ENCODE measurements around the gene DEF6. TPM values are rescaled to one million over a fixed set of nuclear protein-coding genes. Genes with fewer than 3 reads are reported as not detected.
"Not testable (repeated sequence)": the region's sequence is repeated elsewhere in the genome, so short reads cannot be mapped to it uniquely, and the experiment has no call there.

DEF6 gene
- total and polyA plus RNA-seq, 2 of the 13 experiments (the other 11 are each of a cell fraction or from before 2014, with no cell fraction given): 5.2 to 10.0 TPM

DNA sequence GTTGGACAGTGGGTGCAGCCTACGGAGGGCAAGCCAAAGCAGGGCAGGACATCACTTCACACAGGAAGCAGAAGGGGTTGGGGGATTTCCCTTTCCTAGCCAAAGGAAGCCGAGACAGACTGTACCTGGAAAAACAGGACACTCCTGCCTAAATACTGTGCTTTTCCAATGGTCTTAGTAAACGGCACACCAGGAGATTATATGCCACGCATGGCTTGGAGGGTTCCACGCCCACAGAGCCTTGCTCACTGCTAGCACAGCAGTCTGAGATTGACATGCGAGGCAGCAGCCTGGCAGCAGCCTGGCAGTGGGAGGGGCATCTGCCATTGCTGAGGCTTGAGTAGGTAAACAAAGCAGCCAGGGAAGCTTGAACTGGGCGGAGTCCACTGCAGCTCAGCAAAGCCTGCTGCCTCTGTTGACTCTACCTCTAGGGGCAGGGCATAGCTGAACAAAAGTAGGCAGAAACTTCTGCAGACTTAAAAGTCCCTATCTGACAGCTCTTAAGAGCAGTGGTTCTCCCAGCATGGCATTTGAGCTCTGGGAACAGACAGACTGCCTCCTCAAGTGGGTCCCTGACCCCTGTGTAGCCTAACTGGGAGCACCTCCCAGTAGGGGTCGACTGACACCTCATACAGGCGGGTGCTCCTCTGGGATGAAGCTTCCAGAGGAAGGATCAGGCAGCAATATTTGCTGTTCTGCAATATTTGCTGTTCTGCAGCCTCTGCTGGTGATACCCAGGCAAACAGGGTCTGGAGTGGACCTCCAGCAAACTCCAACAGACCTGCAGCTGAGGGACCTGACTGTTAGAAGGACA is 34.7 kb downstream of the DEF6 start (continued):
- TF ChIP-seq FOXA1 (IDR thresholded peaks at IDR 0.05): peak; percentile 66
- peak; percentile 99 for TF ChIP-seq FOXA1 (CRISPR knock-in tag; IDR thresholded peaks at IDR 0.05)
- TF ChIP-seq, protein P1, sequence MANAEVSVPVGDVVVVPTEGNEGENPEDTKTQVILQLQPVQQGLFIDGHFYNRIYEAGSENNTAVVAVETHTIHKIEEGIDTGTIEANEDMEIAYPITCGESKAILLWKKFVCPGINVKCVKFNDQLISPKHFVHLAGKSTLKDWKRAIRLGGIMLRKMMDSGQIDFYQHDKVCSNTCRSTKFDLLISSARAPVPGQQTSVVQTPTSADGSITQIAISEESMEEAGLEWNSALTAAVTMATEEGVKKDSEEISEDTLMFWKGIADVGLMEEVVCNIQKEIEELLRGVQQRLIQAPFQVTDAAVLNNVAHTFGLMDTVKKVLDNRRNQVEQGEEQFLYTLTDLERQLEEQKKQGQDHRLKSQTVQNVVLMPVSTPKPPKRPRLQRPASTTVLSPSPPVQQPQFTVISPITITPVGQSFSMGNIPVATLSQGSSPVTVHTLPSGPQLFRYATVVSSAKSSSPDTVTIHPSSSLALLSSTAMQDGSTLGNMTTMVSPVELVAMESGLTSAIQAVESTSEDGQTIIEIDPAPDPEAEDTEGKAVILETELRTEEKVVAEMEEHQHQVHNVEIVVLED (CRISPR knock-in tag; IDR thresholded peaks at IDR 0.05; ENCODE audit: borderline replicate concordance): peak; percentile 25; the same call in 1 of the 2 replicates
- TF ChIP-seq, protein P2, sequence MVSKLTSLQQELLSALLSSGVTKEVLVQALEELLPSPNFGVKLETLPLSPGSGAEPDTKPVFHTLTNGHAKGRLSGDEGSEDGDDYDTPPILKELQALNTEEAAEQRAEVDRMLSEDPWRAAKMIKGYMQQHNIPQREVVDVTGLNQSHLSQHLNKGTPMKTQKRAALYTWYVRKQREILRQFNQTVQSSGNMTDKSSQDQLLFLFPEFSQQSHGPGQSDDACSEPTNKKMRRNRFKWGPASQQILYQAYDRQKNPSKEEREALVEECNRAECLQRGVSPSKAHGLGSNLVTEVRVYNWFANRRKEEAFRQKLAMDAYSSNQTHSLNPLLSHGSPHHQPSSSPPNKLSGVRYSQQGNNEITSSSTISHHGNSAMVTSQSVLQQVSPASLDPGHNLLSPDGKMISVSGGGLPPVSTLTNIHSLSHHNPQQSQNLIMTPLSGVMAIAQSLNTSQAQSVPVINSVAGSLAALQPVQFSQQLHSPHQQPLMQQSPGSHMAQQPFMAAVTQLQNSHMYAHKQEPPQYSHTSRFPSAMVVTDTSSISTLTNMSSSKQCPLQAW (CRISPR knock-in tag; IDR thresholded peaks at IDR 0.05): peak; percentile 50; the same call in 1 of the 2 replicates
- TF ChIP-seq SPEN (CRISPR knock-in tag; IDR thresholded peaks at IDR 0.05; ENCODE audit: low read depth): peak; percentile 26; the same call in 1 of the 2 replicates
- TF ChIP-seq ZNF761 (CRISPR knock-in tag; conservative IDR thresholded peaks at IDR 0.05): peak; percentile 66; the same call in 1 of the 2 replicates
- peak; percentile 77 for TF ChIP-seq YY1 (IDR thresholded peaks at IDR 0.05; ENCODE audit: insufficient read depth, insufficient replicate concordance, low read depth, low read length)
- TF ChIP-seq SOX6, SP1 (IDR thresholded peaks at IDR 0.05): not testable (repeated sequence)
- peak; percentile 76 for TF ChIP-seq SOX6 (CRISPR knock-in tag; IDR thresholded peaks at IDR 0.05)
- TF ChIP-seq ZBTB7B (CRISPR knock-in tag; IDR thresholded peaks at IDR 0.05): peak; percentile 60; the same call in 1 of the 2 replicates
- TF ChIP-seq ZNF614 (CRISPR knock-in tag; IDR thresholded peaks at IDR 0.05; ENCODE audit: borderline replicate concordance): peak; percentile 80; the same call in 1 of the 2 replicates
- 0 out of 2 replicates have a peak, but pooled peaks have one; percentile 28 for TF ChIP-seq ZSCAN21 (CRISPR knock-in tag; IDR thresholded peaks at IDR 0.05; ENCODE audit: borderline replicate concordance)
- 0 out of 2 replicates have a peak, but pooled peaks have one; percentile 40 for TF ChIP-seq ZSCAN9 (CRISPR knock-in tag; IDR thresholded peaks at IDR 0.05; ENCODE audit: borderline replicate concordance)
- TF ChIP-seq MED1 (CRISPR knock-in tag; IDR thresholded peaks at IDR 0.05): peak; percentile 59; the same call in 1 of the 2 replicates
- 0 out of 2 replicates have a peak, but pooled peaks have one; percentile 21 for TF ChIP-seq ZNF678 (CRISPR knock-in tag; IDR thresholded peaks at IDR 0.05)
- TF ChIP-seq ZNF430 (CRISPR knock-in tag; IDR thresholded peaks at IDR 0.05): peak; percentile 74
- TF ChIP-seq PPARG (CRISPR knock-in tag; conservative IDR thresholded peaks at IDR 0.05): peak; percentile 65
- TF ChIP-seq ZNF34 (CRISPR knock-in tag; IDR thresholded peaks at IDR 0.05; ENCODE audit: borderline replicate concordance): peak; percentile 28; the same call in 1 of the 2 replicates
- TF ChIP-seq, protein P3, sequence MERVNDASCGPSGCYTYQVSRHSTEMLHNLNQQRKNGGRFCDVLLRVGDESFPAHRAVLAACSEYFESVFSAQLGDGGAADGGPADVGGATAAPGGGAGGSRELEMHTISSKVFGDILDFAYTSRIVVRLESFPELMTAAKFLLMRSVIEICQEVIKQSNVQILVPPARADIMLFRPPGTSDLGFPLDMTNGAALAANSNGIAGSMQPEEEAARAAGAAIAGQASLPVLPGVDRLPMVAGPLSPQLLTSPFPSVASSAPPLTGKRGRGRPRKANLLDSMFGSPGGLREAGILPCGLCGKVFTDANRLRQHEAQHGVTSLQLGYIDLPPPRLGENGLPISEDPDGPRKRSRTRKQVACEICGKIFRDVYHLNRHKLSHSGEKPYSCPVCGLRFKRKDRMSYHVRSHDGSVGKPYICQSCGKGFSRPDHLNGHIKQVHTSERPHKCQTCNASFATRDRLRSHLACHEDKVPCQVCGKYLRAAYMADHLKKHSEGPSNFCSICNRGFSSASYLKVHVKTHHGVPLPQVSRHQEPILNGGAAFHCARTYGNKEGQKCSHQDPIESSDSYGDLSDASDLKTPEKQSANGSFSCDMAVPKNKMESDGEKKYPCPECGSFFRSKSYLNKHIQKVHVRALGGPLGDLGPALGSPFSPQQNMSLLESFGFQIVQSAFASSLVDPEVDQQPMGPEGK (CRISPR knock-in tag; IDR thresholded peaks at IDR 0.05): peak; percentile 48
- TF ChIP-seq NR2F2 (IDR thresholded peaks at IDR 0.05; ENCODE audit: borderline replicate concordance, low read depth): 0 out of 2 replicates have a peak, but pooled peaks have one; percentile 12
- TF ChIP-seq ZNF713 (CRISPR knock-in tag; IDR thresholded peaks at IDR 0.05): 0 out of 2 replicates have a peak, but pooled peaks have one; percentile 41
- TF ChIP-seq ZNF768 (CRISPR knock-in tag; IDR thresholded peaks at IDR 0.05): peak; percentile 42; the same call in 1 of the 2 replicates
- peak; percentile 90; the same call in 1 of the 2 replicates for TF ChIP-seq ZIK1 (CRISPR knock-in tag; IDR thresholded peaks at IDR 0.05; ENCODE audit: borderline replicate concordance, low read depth)
- peak; percentile 82 for TF ChIP-seq SP1 (CRISPR knock-in tag; IDR thresholded peaks at IDR 0.05)
- peak; percentile 92 for TF ChIP-seq SAP130 (CRISPR knock-in tag; IDR thresholded peaks at IDR 0.05; ENCODE audit: low read depth)

All from HepG2 (cell line).